H1 (cell line): Measurements from ENCODE around the gene XYLB. TPM values are rescaled to one million over a fixed set of nuclear protein-coding genes. Genes with fewer than 3 reads are reported as not detected.
A peak's percentile ranks its signal among the peaks of the same experiment; 100 is the strongest.

ENCODE experiments used
- CTCF ChIA-PET: fragments of 300-600 bp; sonication (Branson Sonifier 250); formaldehyde crosslinking; loops from one replicate; lab custom pipeline; 2021; ENCODE audit not compliant: partially characterized antibody; lab: Charles Lee
- POLR2A ChIA-PET: fragments of 300-600 bp; sonication (Branson Sonifier 250); formaldehyde crosslinking; loops from one replicate; lab custom pipeline; 2021; ENCODE audit warnings: inconsistent platforms; ENCODE audit not compliant: partially characterized antibody; lab: Charles Lee
- DNase-seq, 2 experiments: peaks; one replicate each; pipeline versions ENCODE4 v3.0.0 to v3.0.0-alpha.2; 2010 to 2022; ENCODE audit warnings: low spot score in 2 of 2, low read depth in 1 of 2, mixed read lengths in 1 of 2
- FAIRE-seq: peaks from 2 replicates; lab custom pipeline; 2011; peaks lifted over from hg19 to GRCh38; lab: Jason Lieb, UNC
- H2AFZ ChIP-seq: 2 replicates; pipeline ENCODE4 v1.8.1; 2012; ENCODE audit warnings: low read length, inconsistent platforms
- H2AK5ac ChIP-seq: 2 replicates; pipeline ENCODE4 v1.6.1; 2013; ENCODE audit warnings: low read depth, low read length
- H2BK120ac ChIP-seq: replicated peaks from 2 replicates; pipeline ENCODE3; 2013; ENCODE audit warnings: low read depth, low read length, inconsistent platforms
- H2BK12ac ChIP-seq: 2 replicates; pipeline ENCODE4 v1.6.1; 2013; ENCODE audit warnings: low read depth, low read length
- H2BK15ac ChIP-seq: 2 replicates; pipeline ENCODE4 v1.6.1; 2013; ENCODE audit warnings: low read length
- H2BK20ac ChIP-seq: 2 replicates; pipeline ENCODE4 v1.6.1; 2013; ENCODE audit warnings: low read length
- H2BK5ac ChIP-seq: 2 replicates; pipeline ENCODE4 v1.6.1; 2013; ENCODE audit warnings: low read depth, low read length
- H3K14ac ChIP-seq: 2 replicates; pipeline ENCODE4 v1.6.1; 2013; ENCODE audit warnings: inconsistent platforms; ENCODE audit not compliant: insufficient read length
- H3K18ac ChIP-seq: 2 replicates; pipeline ENCODE4 v1.6.1; 2013; ENCODE audit warnings: low read length; ENCODE audit errors: extremely low read depth
- H3K23ac ChIP-seq: 2 replicates; pipeline ENCODE4 v1.6.1; 2013; ENCODE audit warnings: inconsistent platforms; ENCODE audit not compliant: insufficient read length
- H3K23me2 ChIP-seq: 2 replicates; pipeline ENCODE4 v1.6.1; 2013; ENCODE audit warnings: low read depth, low read length
- H3K27ac ChIP-seq: 2 replicates; pipeline ENCODE4 v1.6.1; 2011; ENCODE audit warnings: low read depth, low read length, inconsistent platforms
- H3K27me3 ChIP-seq, 4 experiments: replicated peaks in 1 of 4; 1 replicate in 1 of 4; 2 replicates in 3 of 4; pipeline versions ENCODE4 v1.6.1 to v1.8.1; 2011 to 2013; ENCODE audit warnings: low read length in 3 of 4, mild to moderate bottlenecking in 3 of 4, inconsistent platforms in 2 of 4, mixed read lengths in 2 of 4, moderate library complexity in 1 of 4; ENCODE audit not compliant: control insufficient read depth in 3 of 4, insufficient read depth in 3 of 4; ENCODE audit errors: extremely low read depth in 1 of 4
- H3K36me3 ChIP-seq, 4 experiments: 2 replicates each; pipeline versions ENCODE4 v1.6.1 to v1.8.1; 2011 to 2013; ENCODE audit warnings: mild to moderate bottlenecking in 4 of 4, low read length in 3 of 4, moderate library complexity in 2 of 4, control low read depth in 1 of 4, inconsistent platforms in 1 of 4; ENCODE audit not compliant: insufficient read depth in 4 of 4, control insufficient read depth in 2 of 4
- H3K4ac ChIP-seq: replicated peaks from 2 replicates; pipeline ENCODE3; 2013; ENCODE audit warnings: low read length, low read depth, mixed read lengths, inconsistent platforms; ENCODE audit not compliant: insufficient read length
- H3K4me1 ChIP-seq, 4 experiments: replicated peaks in 1 of 4; 1 replicate in 1 of 4; 2 replicates in 3 of 4; pipeline versions ENCODE4 v1.6.1 to v1.8.1; 2011 to 2013; ENCODE audit warnings: low read length in 3 of 4, inconsistent platforms in 2 of 4, mixed read lengths in 1 of 4; ENCODE audit not compliant: insufficient read depth in 4 of 4, control insufficient read depth in 3 of 4
- H3K4me2 ChIP-seq, 2 experiments: 2 replicates each; pipeline versions ENCODE4 v1.6.1 to v1.8.1; 2011 to 2013; ENCODE audit warnings: low read depth in 2 of 2, low read length in 2 of 2, control low read depth in 1 of 2, inconsistent platforms in 1 of 2, mild to moderate bottlenecking in 1 of 2; ENCODE audit not compliant: insufficient read depth in 1 of 2
- H3K4me3 ChIP-seq, 4 experiments: fragments of 200-600, 300-600 bp in 1 of 4; sonication (generic), shearing (Covaris generic), sonication (Bioruptor Twin) in 1 of 4; 2 replicates each; pipeline versions ENCODE4 v1.5.1 to v1.8.1; 2011 to 2016; ENCODE audit warnings: low read length in 4 of 4, low read depth in 3 of 4, control low read depth in 2 of 4, inconsistent platforms in 2 of 4, mild to moderate bottlenecking in 2 of 4, mixed read lengths in 1 of 4, moderate library complexity in 1 of 4; ENCODE audit not compliant: insufficient read depth in 2 of 4; ENCODE audit errors: extremely low read depth in 1 of 4
- H3K56ac ChIP-seq: replicated peaks from 2 replicates; pipeline ENCODE3; 2013; ENCODE audit warnings: low read depth, mild to moderate bottlenecking, mixed read lengths, low read length, inconsistent platforms; ENCODE audit not compliant: insufficient read length
- H3K79me1 ChIP-seq: 2 replicates; pipeline ENCODE4 v1.6.1; 2013; ENCODE audit warnings: low read depth, low read length, control low read depth
- H3K79me2 ChIP-seq, 2 experiments: 2 replicates each; pipeline versions ENCODE4 v1.6.1 to v1.8.1; 2012 to 2013; ENCODE audit warnings: low read length in 2 of 2, mild to moderate bottlenecking in 2 of 2, inconsistent platforms in 1 of 2; ENCODE audit not compliant: insufficient read depth in 2 of 2, control insufficient read depth in 1 of 2
- H3K9ac ChIP-seq, 4 experiments: replicated peaks in 1 of 4; 1 replicate in 1 of 4; 2 replicates in 3 of 4; pipeline versions ENCODE4 v1.6.1 to v1.8.1; 2011 to 2013; ENCODE audit warnings: low read depth in 3 of 4, low read length in 3 of 4, control low read depth in 2 of 4, mild to moderate bottlenecking in 2 of 4, moderate library complexity in 2 of 4, inconsistent platforms in 1 of 4; ENCODE audit errors: extremely low read depth in 1 of 4
- H3K9me3 ChIP-seq, 2 experiments: 2 replicates each; pipeline versions ENCODE4 v1.6.1 to v1.8.1; 2012 to 2013; ENCODE audit warnings: mild to moderate bottlenecking in 2 of 2, moderate library complexity in 2 of 2, control low read depth in 1 of 2, inconsistent platforms in 1 of 2, low read depth in 1 of 2, low read length in 1 of 2, mixed read lengths in 1 of 2; ENCODE audit not compliant: insufficient read depth in 2 of 2
- H4K20me1 ChIP-seq, 2 experiments: replicated peaks in 1 of 2; 2 replicates each; pipeline versions ENCODE3 to v1.8.1; 2011 to 2013; ENCODE audit warnings: inconsistent platforms in 2 of 2, low read length in 2 of 2, mild to moderate bottlenecking in 1 of 2; ENCODE audit not compliant: insufficient read depth in 2 of 2, control insufficient read depth in 1 of 2
- H4K5ac ChIP-seq: 2 replicates; pipeline ENCODE4 v1.6.1; 2013; ENCODE audit warnings: low read length, low read depth, mixed read lengths, inconsistent platforms; ENCODE audit not compliant: insufficient read length
- H4K8ac ChIP-seq: 2 replicates; pipeline ENCODE4 v1.8.0; 2013; ENCODE audit warnings: mild to moderate bottlenecking, moderate library complexity, low read length, inconsistent platforms; ENCODE audit not compliant: insufficient read depth; ENCODE audit errors: extremely low read depth
- H4K91ac ChIP-seq: replicated peaks from 2 replicates; pipeline ENCODE3; 2013; ENCODE audit warnings: low read length, mixed read lengths, inconsistent platforms; ENCODE audit not compliant: insufficient read length
- CREB1 ChIP-seq: IDR thresholded peaks from 2 replicates; pipeline ENCODE4 v1.6.1; 2012; ENCODE audit warnings: inconsistent platforms
- E2F6 ChIP-seq: IDR thresholded peaks from 2 replicates; pipeline ENCODE4 v1.6.1; 2012; ENCODE audit warnings: inconsistent platforms
- JUN ChIP-seq: IDR thresholded peaks from 2 replicates; pipeline ENCODE4 v1.6.1; 2011; ENCODE audit warnings: low read depth, mild to moderate bottlenecking, improper control_type of control experiment, low read length
- MAFK ChIP-seq: IDR thresholded peaks from 2 replicates; pipeline ENCODE4 v1.6.1; 2012; ENCODE audit warnings: low read depth, mild to moderate bottlenecking, improper control_type of control experiment, low read length
- PHF8 ChIP-seq: fragments of 200-600 bp; sonication (generic); conservative IDR thresholded peaks from 2 replicates; pipeline ENCODE4 v1.7.1; 2012; ENCODE audit warnings: low read depth, mild to moderate bottlenecking, inconsistent platforms, low read length, moderate library complexity
- RFX5 ChIP-seq: IDR thresholded peaks from 2 replicates; pipeline ENCODE4 v1.6.1; 2011; ENCODE audit warnings: low read depth, low read length, improper control_type of control experiment, borderline replicate concordance
- SAP30 ChIP-seq: fragments of 300-600 bp; sonication (generic); IDR thresholded peaks from 2 replicates; pipeline ENCODE4 v1.7.1; 2012; ENCODE audit warnings: low read length, moderate library complexity, mild to moderate bottlenecking, inconsistent platforms; ENCODE audit not compliant: insufficient read depth, insufficient replicate concordance
- SIN3A ChIP-seq, 2 experiments: IDR thresholded peaks in 1 of 2; conservative IDR thresholded peaks in 1 of 2; 2 replicates each; pipeline ENCODE4 v1.6.1; 2011 to 2012; ENCODE audit warnings: low read length in 2 of 2, improper control_type of control experiment in 1 of 2, low read depth in 1 of 2, mild to moderate bottlenecking in 1 of 2
- SP1 ChIP-seq: IDR thresholded peaks from 2 replicates; pipeline ENCODE4 v1.6.1; 2011; ENCODE audit warnings: low read depth, low read length
- TBP ChIP-seq: IDR thresholded peaks from 2 replicates; pipeline ENCODE4 v1.6.1; 2011; ENCODE audit warnings: low read depth, low read length, improper control_type of control experiment
- TCF12 ChIP-seq: IDR thresholded peaks from 2 replicates; pipeline ENCODE4 v1.6.1; 2011; ENCODE audit warnings: low read depth, mild to moderate bottlenecking, low read length
- WGBS, 2 experiments: shearing (Covaris generic) in 1 of 2; methylation state at CpG; one replicate each; pipeline versions ENCODE4 v1.1.6 to v1.1.7; 2013 to 2015; ENCODE audit warnings: low lambda C conversion rate in 2 of 2, mixed read lengths in 2 of 2, inconsistent platforms in 1 of 2, low coverage in 1 of 2, missing lambda C conversion rate in 1 of 2; ENCODE audit not compliant: insufficient replicate concordance in 2 of 2, insufficient coverage in 1 of 2, insufficient read length in 1 of 2; ENCODE audit errors: extremely low coverage in 1 of 2, missing lambda C conversion rate in 1 of 2; 5-methylcytosine and 5-hydroxymethylcytosine counted together
- polyA plus RNA-seq, 7 experiments: library from polyadenylated mRNA; depleted of rRNA in 3 of 7; stranded (reverse) in 5 of 7; unstranded in 2 of 7; fragments of >200 nt in 5 of 7; fragments of 200-250 nt in 2 of 7; gene quantifications; 1 replicate in 5 of 7; 2 replicates in 1 of 7; 4 replicates in 1 of 7; pipeline versions ENCODE4 v1.2.1 to v1.2.3, GENCODE V29; 2011 to 2013; ENCODE audit warnings: missing spikeins in 2 of 7, mixed read lengths in 2 of 7
- total RNA-seq: library from RNA; stranded (reverse); fragmentation: NEBNext Ultra II Directional; extraction: Animal tissue kit (Norgen Biotek cat#: 25700); gene quantifications from 2 replicates; pipeline ENCODE4 v1.2.1, GENCODE V29; 2021

XYLB gene
- total and polyA plus RNA-seq, 2 of the 8 experiments (the other 6 are each of a cell fraction or from before 2014, with no cell fraction given) = 1.7 to 5.5 TPM

- H3K27me3 ChIP-seq = no peaks in the 10 kb centered on the region
- H2AK5ac ChIP-seq = no peak overlapping the region
- no peaks in the 10 kb centered on the region for H3K9me3 ChIP-seq
- peaks cover 0 to 4% (median 0%) of the 10 kb centered on the region in 4 experiments; a peak in 2 of 7 replicates for H3K4me1 ChIP-seq
- TF ChIP-seq SAP30 (no peak), SP1 (peak; percentile 98), TBP (no peak), TCF12 (no peak), CREB1 (no peak), MAFK (no peak), SIN3A (conservative IDR thresholded peaks at IDR 0.05 in 1 of 2, IDR thresholded peaks at IDR 0.05 in 1 of 2; ENCODE audit: low read depth in 1 of 2, low read length in 2 of 2) (no peak), PHF8 (no peak), JUN (0 out of 2 replicates have a peak, but pooled peaks have one; percentile 1), RFX5 (0 out of 2 replicates have a peak, but pooled peaks have one; percentile 32), E2F6 (no peak)
- H2BK5ac ChIP-seq = no peak overlapping the region
- H3K79me1 ChIP-seq = no peaks in the 10 kb centered on the region
- FAIRE-seq (no peak), DNase-seq (peak in 1 of 2 experiments; percentile 41)
- H3K9ac ChIP-seq = no peak overlapping the region
- 90% methylated on average over 5 of the region's 5 CpGs; no CpG with 5 or more reads in 1 of the 2 experiments for WGBS, 2 experiments
- H4K91ac ChIP-seq = no peak overlapping the region
- H3K4ac ChIP-seq = no peak overlapping the region
- H3K79me2 ChIP-seq = no peaks in the 10 kb centered on the region
- H3K56ac ChIP-seq = no peak overlapping the region
- H3K23me2 ChIP-seq = no peaks in the 10 kb centered on the region
- no peak overlapping the region for H3K23ac ChIP-seq
- H3K14ac ChIP-seq = no peak overlapping the region
- ChIA-PET POLR2A (no interaction called here), CTCF (interaction anchor here (1.0 to 3.4 kb wide), 5 partner anchors 10 to 142 kb away, joined by 3 to 22 read pairs (median 6); partner anchors contain the start of gene XYLB)
- H2BK120ac ChIP-seq = no peak overlapping the region
- no peaks in the 10 kb centered on the region for H4K20me1 ChIP-seq
- no peak overlapping the region for H4K5ac ChIP-seq
- no peak overlapping the region for H2BK12ac ChIP-seq
- H3K27ac ChIP-seq = no peak overlapping the region
- no peak overlapping the region for H3K4me3 ChIP-seq
- H4K8ac ChIP-seq = peak overlapping the region; percentile 31; the same call in 1 of the 2 replicates
- H3K4me2 ChIP-seq = no peak overlapping the region
- no peak overlapping the region for H2BK15ac ChIP-seq
- H2BK20ac ChIP-seq = no peak overlapping the region
- H3K36me3 ChIP-seq = no peaks in the 10 kb centered on the region
- H3K18ac ChIP-seq = no peak overlapping the region; the same call in 1 of the 2 replicates
- H2AFZ ChIP-seq = peak overlapping the region; percentile 95; the same call in 1 of the 2 replicates
These were observed 31.7 kb upstream of the XYLB start for GRCh38 chr3:38314764-38315487.
